ENCODE results near the gene MAP1LC3B. TPM values are rescaled to one million over a fixed set of nuclear protein-coding genes. Genes with fewer than 3 reads are reported as not detected.

MAP1LC3B gene
- total RNA-seq, 1 donor from 2014 or later = 189 TPM

DNA sequence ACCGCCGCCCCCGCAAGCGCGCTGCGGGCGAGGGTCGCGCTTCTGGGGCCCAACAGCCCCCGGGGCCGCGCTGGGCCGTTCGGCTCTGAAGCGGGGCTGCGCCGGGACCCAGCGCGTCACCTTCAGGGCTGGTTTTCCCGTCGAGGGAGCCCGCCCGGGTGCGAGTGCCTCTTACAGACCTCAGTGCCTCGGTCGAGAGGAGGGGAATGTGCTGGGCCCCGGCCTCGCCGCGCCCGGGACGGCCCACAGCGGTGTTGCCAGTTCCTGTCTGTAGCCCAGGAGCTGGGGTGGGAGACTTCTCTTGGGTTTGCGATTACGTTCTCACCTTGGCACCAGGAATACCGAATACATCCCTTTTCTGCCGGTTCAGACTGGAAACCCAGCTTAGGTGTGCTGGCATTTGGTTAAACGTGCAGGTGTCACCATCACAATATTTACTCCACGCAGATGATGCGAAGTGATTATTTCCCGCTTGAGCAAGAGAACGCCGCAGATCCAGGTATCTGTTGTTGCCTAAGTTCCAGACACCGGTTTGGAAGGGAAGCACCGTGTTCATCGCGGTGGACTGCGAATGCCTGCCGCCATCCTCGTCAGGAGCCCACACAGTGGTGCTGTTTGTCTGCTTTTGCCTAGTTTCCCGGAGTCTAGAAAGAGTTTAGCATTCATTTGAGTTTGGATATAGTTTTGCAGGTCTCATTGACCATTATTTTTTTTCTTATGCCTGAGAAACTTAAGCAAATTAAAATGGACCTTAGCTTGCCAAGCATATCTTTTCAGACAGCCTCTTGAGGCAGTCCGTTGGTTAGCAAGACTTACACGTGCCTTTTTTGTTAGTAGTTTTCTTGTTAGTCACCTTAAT is 914 bp downstream of the MAP1LC3B start:
- TF ChIP-seq, protein P1, sequence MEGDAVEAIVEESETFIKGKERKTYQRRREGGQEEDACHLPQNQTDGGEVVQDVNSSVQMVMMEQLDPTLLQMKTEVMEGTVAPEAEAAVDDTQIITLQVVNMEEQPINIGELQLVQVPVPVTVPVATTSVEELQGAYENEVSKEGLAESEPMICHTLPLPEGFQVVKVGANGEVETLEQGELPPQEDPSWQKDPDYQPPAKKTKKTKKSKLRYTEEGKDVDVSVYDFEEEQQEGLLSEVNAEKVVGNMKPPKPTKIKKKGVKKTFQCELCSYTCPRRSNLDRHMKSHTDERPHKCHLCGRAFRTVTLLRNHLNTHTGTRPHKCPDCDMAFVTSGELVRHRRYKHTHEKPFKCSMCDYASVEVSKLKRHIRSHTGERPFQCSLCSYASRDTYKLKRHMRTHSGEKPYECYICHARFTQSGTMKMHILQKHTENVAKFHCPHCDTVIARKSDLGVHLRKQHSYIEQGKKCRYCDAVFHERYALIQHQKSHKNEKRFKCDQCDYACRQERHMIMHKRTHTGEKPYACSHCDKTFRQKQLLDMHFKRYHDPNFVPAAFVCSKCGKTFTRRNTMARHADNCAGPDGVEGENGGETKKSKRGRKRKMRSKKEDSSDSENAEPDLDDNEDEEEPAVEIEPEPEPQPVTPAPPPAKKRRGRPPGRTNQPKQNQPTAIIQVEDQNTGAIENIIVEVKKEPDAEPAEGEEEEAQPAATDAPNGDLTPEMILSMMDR (IDR thresholded peaks at IDR 0.05) = peak; percentile 72
- Mint-ChIP-seq H3K36me3 (ENCODE audit: low read depth) (peaks cover 2% of the 10 kb centered on the region), H3K4me3 (ENCODE audit: unreplicated experiment) (peak overlapping the region; percentile 91), H3K27me3 (ENCODE audit: low read depth) (no peaks in the 10 kb centered on the region), H3K27ac (ENCODE audit: unreplicated experiment) (peak overlapping the region; percentile 96), H3K9me3 (ENCODE audit: low read depth) (no peaks in the 10 kb centered on the region), H3K4me1 (ENCODE audit: low read depth) (peaks cover 55% of the 10 kb centered on the region)
- peak; percentile 91 for DNase-seq (ENCODE audit: low spot score)

DNA sequence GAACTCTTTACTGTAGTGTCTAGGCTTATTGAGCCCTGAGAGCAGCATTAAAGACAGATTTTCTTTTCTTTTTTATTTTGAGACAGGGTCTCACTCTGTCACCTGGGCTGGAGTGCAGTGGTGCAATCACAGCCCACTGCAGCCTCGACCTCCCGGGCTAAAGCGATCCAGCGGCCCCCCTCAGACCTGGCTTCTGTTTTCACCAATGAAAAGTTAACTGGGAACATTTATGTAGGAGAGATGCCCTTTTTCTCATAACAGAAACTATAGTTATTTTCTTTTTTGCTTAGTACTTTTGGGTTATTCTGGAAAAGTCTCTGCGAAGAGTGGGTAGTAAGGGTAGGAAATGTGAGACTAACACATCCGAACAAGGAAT is 1.5 kb downstream of the MAP1LC3B start:
- peak; percentile 17 for DNase-seq (ENCODE audit: low spot score)
- no peaks in the 10 kb centered on the region for H3K27me3 Mint-ChIP-seq (ENCODE audit: low read depth)
- peaks cover 2% of the 10 kb centered on the region for H3K36me3 Mint-ChIP-seq (ENCODE audit: low read depth)
- H3K4me1 Mint-ChIP-seq (ENCODE audit: low read depth) = peaks cover 54% of the 10 kb centered on the region
- H3K4me3 Mint-ChIP-seq (ENCODE audit: unreplicated experiment) = peak overlapping the region; percentile 91
- peak overlapping the region; percentile 96 for H3K27ac Mint-ChIP-seq (ENCODE audit: unreplicated experiment)
- H3K9me3 Mint-ChIP-seq (ENCODE audit: low read depth) = no peaks in the 10 kb centered on the region
- TF ChIP-seq, protein P1 (IDR thresholded peaks at IDR 0.05) = no peak

DNA sequence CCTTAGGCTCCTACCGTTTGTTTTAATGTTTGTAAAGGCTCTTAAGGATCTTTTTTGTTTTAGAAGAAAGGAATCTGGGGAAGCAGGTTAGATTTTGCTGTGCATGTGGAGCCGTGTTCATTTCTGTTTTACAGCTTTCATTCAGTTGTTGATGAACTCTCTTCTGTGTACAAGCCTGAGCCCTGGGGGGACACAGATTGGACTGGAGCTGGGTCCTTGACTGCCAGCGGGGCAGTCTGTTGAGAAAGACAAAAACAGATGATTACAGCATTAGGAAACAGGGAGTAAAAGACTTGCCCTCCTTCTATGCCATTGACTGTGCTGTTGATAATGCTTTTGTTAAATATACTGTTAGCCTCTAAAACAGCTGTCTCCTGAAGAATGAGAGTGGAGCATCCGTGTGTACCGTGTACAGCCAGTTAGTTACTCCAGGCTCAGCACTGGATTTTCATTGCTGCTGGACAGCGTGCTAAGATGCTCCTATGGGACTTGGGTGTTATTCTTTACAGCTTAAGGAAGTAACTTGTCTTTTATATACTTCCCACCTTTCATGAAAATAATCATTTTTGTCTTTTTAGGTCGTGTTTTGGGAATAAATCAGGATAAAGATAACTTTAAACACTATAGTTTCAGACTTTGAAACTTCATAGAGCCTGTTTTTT is 3.2 kb downstream of the MAP1LC3B start:
- Mint-ChIP-seq H3K27ac (ENCODE audit: unreplicated experiment) (peak overlapping the region; percentile 96), H3K4me1 (ENCODE audit: low read depth) (peaks cover 47% of the 10 kb centered on the region), H3K4me3 (ENCODE audit: unreplicated experiment) (peak overlapping the region; percentile 57), H3K27me3 (ENCODE audit: low read depth) (no peaks in the 10 kb centered on the region), H3K9me3 (ENCODE audit: low read depth) (no peaks in the 10 kb centered on the region), H3K36me3 (ENCODE audit: low read depth) (peaks cover 5% of the 10 kb centered on the region)
- DNase-seq (ENCODE audit: low spot score) = peak; percentile 18
- TF ChIP-seq, protein P1 (IDR thresholded peaks at IDR 0.05) = no peak

DNA sequence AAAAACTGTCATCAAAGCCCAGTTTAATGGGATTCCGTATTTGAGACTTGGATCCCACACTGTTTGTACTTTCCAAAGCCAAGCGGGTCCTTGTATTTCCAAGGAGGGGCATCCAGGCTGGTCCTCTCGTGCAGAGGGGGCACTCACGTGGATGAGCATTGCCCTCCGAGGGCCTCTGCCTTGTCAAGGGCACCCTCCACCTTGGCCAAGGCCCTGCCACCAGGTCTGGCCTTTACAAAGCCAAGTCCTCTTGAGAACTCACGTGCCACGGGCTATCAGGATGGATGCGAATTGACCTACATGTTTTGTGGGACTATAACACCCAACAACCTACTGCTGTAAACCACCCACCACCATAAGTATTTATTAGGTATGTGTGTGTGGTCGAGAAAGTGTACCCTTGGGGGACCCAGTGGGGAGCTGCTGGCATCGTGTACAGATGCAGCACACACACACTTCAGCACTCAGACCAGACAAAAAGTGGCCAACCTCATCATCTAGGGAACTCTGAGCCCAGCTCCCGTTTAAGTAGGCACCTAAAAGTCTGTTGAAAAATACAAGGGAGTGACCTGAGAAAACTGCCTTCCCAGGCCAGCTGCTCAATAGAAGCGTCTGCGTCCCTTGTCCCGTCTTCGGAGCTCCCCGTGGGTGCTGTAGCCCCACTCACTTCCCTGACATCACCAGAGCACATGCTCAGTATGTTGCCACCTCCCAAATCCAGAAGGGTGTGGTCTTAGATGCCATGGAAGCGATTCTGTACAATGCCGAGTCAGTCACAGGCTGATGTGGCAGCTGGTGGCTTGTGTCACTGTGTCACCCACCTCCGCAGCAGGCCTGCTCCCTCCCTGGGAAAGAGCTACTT is 12.9 kb downstream of the MAP1LC3B start:
- H3K27ac Mint-ChIP-seq (ENCODE audit: unreplicated experiment) = peak overlapping the region; percentile 65
- no peaks in the 10 kb centered on the region for H3K9me3 Mint-ChIP-seq (ENCODE audit: low read depth)
- TF ChIP-seq, protein P1 (IDR thresholded peaks at IDR 0.05) = no peak
- H3K4me1 Mint-ChIP-seq (ENCODE audit: low read depth) = peaks cover 14% of the 10 kb centered on the region
- peak; percentile 59 for DNase-seq (ENCODE audit: low spot score)
- H3K36me3 Mint-ChIP-seq (ENCODE audit: low read depth) = peaks cover 28% of the 10 kb centered on the region
- no peak overlapping the region for H3K4me3 Mint-ChIP-seq (ENCODE audit: unreplicated experiment)
- no peaks in the 10 kb centered on the region for H3K27me3 Mint-ChIP-seq (ENCODE audit: low read depth)

All from chondrocyte (in vitro differentiated cells).